Measurements from ENCODE around the gene ZNF343. TPM values are rescaled to one million over a fixed set of nuclear protein-coding genes. Genes with fewer than 3 reads are reported as not detected.

Gene ZNF343
- polyA plus RNA-seq, 1 donor from 2014 or later = 14.3 TPM

DNA sequence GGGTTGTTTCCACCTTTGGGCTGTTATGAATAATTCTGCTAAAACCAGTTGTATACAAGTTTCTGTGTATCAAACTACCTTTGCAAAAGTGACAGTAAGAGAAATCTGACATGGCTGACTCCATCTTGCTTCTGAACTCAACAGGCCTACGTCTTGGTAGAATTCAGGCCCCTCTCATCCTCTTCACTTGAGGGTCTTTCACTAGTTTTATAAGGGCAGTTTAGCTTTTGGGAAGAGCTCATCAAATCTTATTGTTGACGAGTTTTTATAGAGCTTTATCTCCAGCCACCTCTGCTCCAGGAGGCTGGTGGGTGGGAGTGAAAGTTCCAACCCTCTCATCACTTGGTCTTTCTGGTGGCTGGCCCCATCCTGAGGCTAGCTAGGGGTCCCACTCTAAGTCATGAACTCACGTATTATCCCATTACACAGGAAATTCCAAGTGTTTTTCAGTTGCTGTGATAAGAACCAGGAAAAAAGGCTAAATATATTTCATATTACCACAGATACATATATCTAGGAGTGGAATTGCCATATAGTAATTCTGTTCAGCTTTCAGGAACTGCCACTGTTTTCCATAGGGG lies 49.7 kb downstream of the ZNF343 start:
- Histone ChIP-seq H4K20me1 (ENCODE audit: insufficient read depth) (no peaks in the 10 kb centered on the region), H3K9me2 (ENCODE audit: insufficient read depth, low read length) (no peaks in the 10 kb centered on the region), H3K27me3 (ENCODE audit: insufficient read depth, low read depth, low read length) (no peaks in the 10 kb centered on the region), H3F3A (ENCODE audit: insufficient read depth, low read length, poor library complexity, severe bottlenecking) (no peaks in the 10 kb centered on the region), H3K27ac (ENCODE audit: low read length) (no peak overlapping the region), H3K4me3 (ENCODE audit: low read length) (no peak overlapping the region), H3K9me3 (ENCODE audit: low read length) (no peaks in the 10 kb centered on the region), H3K79me2 (replicated peaks; ENCODE audit: insufficient read depth, low read length) (no peaks in the 10 kb centered on the region), H3K4me2 (ENCODE audit: low read length) (no peak overlapping the region), H2AFZ (ENCODE audit: low read depth, low read length) (no peak overlapping the region), H3K36me3 (ENCODE audit: insufficient read depth, low read length) (peaks cover 12% of the 10 kb centered on the region), H3K9ac (ENCODE audit: low read length) (no peak overlapping the region)
- no peak for TF ChIP-seq SMC3 (conservative IDR thresholded peaks at IDR 0.05; ENCODE audit: poor library complexity)
- no peak for TF ChIP-seq MXI1 (conservative IDR thresholded peaks at IDR 0.05; ENCODE audit: poor library complexity, severe bottlenecking)
- no peak for TF ChIP-seq POLR2AphosphoS5 (IDR thresholded peaks at IDR 0.05)
- TF ChIP-seq EZH2 (IDR thresholded peaks at IDR 0.05; ENCODE audit: borderline replicate concordance, insufficient read depth, low read length, poor library complexity, severe bottlenecking) = no peak
- TF ChIP-seq, protein P1, sequence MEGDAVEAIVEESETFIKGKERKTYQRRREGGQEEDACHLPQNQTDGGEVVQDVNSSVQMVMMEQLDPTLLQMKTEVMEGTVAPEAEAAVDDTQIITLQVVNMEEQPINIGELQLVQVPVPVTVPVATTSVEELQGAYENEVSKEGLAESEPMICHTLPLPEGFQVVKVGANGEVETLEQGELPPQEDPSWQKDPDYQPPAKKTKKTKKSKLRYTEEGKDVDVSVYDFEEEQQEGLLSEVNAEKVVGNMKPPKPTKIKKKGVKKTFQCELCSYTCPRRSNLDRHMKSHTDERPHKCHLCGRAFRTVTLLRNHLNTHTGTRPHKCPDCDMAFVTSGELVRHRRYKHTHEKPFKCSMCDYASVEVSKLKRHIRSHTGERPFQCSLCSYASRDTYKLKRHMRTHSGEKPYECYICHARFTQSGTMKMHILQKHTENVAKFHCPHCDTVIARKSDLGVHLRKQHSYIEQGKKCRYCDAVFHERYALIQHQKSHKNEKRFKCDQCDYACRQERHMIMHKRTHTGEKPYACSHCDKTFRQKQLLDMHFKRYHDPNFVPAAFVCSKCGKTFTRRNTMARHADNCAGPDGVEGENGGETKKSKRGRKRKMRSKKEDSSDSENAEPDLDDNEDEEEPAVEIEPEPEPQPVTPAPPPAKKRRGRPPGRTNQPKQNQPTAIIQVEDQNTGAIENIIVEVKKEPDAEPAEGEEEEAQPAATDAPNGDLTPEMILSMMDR (IDR thresholded peaks at IDR 0.05; ENCODE audit: poor library complexity, severe bottlenecking) = no peak
- TF ChIP-seq TAF1 (IDR thresholded peaks at IDR 0.05; ENCODE audit: low read depth) = no peak
- TF ChIP-seq, protein P2, sequence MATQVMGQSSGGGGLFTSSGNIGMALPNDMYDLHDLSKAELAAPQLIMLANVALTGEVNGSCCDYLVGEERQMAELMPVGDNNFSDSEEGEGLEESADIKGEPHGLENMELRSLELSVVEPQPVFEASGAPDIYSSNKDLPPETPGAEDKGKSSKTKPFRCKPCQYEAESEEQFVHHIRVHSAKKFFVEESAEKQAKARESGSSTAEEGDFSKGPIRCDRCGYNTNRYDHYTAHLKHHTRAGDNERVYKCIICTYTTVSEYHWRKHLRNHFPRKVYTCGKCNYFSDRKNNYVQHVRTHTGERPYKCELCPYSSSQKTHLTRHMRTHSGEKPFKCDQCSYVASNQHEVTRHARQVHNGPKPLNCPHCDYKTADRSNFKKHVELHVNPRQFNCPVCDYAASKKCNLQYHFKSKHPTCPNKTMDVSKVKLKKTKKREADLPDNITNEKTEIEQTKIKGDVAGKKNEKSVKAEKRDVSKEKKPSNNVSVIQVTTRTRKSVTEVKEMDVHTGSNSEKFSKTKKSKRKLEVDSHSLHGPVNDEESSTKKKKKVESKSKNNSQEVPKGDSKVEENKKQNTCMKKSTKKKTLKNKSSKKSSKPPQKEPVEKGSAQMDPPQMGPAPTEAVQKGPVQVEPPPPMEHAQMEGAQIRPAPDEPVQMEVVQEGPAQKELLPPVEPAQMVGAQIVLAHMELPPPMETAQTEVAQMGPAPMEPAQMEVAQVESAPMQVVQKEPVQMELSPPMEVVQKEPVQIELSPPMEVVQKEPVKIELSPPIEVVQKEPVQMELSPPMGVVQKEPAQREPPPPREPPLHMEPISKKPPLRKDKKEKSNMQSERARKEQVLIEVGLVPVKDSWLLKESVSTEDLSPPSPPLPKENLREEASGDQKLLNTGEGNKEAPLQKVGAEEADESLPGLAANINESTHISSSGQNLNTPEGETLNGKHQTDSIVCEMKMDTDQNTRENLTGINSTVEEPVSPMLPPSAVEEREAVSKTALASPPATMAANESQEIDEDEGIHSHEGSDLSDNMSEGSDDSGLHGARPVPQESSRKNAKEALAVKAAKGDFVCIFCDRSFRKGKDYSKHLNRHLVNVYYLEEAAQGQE (IDR thresholded peaks at IDR 0.05; ENCODE audit: borderline replicate concordance) = no peak
- TF ChIP-seq EP300 (conservative IDR thresholded peaks at IDR 0.05; ENCODE audit: poor library complexity, severe bottlenecking) = no peak
- TF ChIP-seq RAD21 (conservative IDR thresholded peaks at IDR 0.05) = no peak

DNA sequence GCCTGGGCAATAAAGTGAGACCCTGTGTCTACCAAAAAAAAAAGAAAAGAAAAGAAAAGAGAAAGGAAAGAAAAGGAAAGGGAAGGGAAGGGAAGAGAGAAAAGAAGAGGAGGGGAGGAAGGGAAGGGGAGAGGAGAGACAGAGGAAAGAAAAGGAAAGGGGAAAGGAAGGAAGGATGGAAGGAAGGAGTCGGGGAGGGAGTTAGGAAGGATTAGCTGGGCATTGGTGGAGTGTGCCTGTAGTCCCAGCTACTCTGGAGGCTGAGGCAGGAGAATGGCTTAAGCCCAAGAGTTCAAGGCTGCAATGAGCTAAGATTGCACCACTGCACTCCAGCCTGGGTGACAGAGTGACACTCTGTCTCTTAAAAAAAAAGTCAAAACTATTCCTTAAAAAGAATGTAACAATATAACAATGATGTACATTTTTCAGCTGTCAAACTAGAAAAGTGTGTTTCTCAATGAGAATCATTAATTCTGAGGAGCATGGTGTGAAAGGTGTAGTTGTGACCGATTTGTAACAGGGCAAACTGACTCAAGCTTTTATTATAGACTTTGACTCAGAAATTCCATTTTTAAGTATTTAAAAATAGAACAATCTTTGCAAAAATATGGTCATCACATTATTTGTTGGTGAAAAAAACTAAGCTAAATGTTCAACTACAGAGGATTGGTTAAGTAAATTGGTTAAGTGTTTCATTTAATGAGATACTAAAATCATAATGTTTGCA lies 52.8 kb downstream of the ZNF343 start:
- H3K9me3 ChIP-seq (ENCODE audit: low read length) = no peaks in the 10 kb centered on the region
- TF ChIP-seq RAD21 (conservative IDR thresholded peaks at IDR 0.05) (no peak), TAF1 (IDR thresholded peaks at IDR 0.05; ENCODE audit: low read depth) (no peak), EZH2 (IDR thresholded peaks at IDR 0.05; ENCODE audit: borderline replicate concordance, insufficient read depth, low read length, poor library complexity, severe bottlenecking) (no peak), SMC3 (conservative IDR thresholded peaks at IDR 0.05; ENCODE audit: poor library complexity) (no peak)
- TF ChIP-seq, protein P2 (IDR thresholded peaks at IDR 0.05; ENCODE audit: borderline replicate concordance) = no peak
- TF ChIP-seq, protein P1 (IDR thresholded peaks at IDR 0.05; ENCODE audit: poor library complexity, severe bottlenecking) = no peak
- H3K4me2 ChIP-seq (ENCODE audit: low read length) = no peak overlapping the region
- no peak overlapping the region for H3K27ac ChIP-seq (ENCODE audit: low read length)
- H3F3A ChIP-seq (ENCODE audit: insufficient read depth, low read length, poor library complexity, severe bottlenecking) = no peaks in the 10 kb centered on the region
- no peaks in the 10 kb centered on the region for H4K20me1 ChIP-seq (ENCODE audit: insufficient read depth)
- H2AFZ ChIP-seq (ENCODE audit: low read depth, low read length) = no peak overlapping the region
- no peak overlapping the region for H3K9ac ChIP-seq (ENCODE audit: low read length)
- H3K4me3 ChIP-seq (ENCODE audit: low read length) = no peak overlapping the region
- H3K27me3 ChIP-seq (ENCODE audit: insufficient read depth, low read depth, low read length) = no peaks in the 10 kb centered on the region
- no peaks in the 10 kb centered on the region for H3K9me2 ChIP-seq (ENCODE audit: insufficient read depth, low read length)
- peaks cover 2% of the 10 kb centered on the region for H3K36me3 ChIP-seq (ENCODE audit: insufficient read depth, low read length)
- no peaks in the 10 kb centered on the region for H3K79me2 ChIP-seq (replicated peaks; ENCODE audit: insufficient read depth, low read length)
